Activated T-helper 1 cell treated with anti-CD3 and anti-CD28 coated beads, Interleukin-2, amount 50 U/mL, for 16 hours (primary cell): Measurements from ENCODE around the gene BMPR1B.
"Not testable (repeated sequence)": the region's sequence is repeated elsewhere in the genome, so short reads cannot be mapped to it uniquely, and the experiment has no call there.

Experiments used
- DNase-seq, 2 donors: peaks; one replicate each; pipeline ENCODE4 v3.0.0-alpha.2; 2020; ENCODE audit warnings: low read depth in 1 of 2, low spot score in 1 of 2

Gene BMPR1B

GRCh38 chr4:94831607-94832006 lies 73.9 kb downstream of the BMPR1B start:
- no peak for DNase-seq

GRCh38 chr4:94832329-94832728 lies 74.6 kb downstream of the BMPR1B start:
- DNase-seq = not testable (repeated sequence)

GRCh38 chr4:94833394-94833793 lies 75.6 kb downstream of the BMPR1B start:
- DNase-seq = no peak

- no peak for DNase-seq
These were observed 76.7 kb downstream of the BMPR1B start for GRCh38 chr4:94834501-94834900.

GRCh38 chr4:94841166-94841863 lies 83.6 kb downstream of the BMPR1B start:
- DNase-seq = not testable (repeated sequence)

GRCh38 chr4:94841864-94842221 lies 84.1 kb downstream of the BMPR1B start:
- no peak for DNase-seq

GRCh38 chr4:94843216-94843615 lies 85.5 kb downstream of the BMPR1B start:
- no peak for DNase-seq

GRCh38 chr4:94848326-94848725 lies 90.6 kb downstream of the BMPR1B start:
- no peak for DNase-seq

- DNase-seq = no peak
These were observed 92.1 kb downstream of the BMPR1B start for GRCh38 chr4:94849901-94850300.

GRCh38 chr4:94852616-94853015 lies 94.9 kb downstream of the BMPR1B start:
- DNase-seq = no peak

- no peak for DNase-seq
These were observed 98.3 kb downstream of the BMPR1B start for GRCh38 chr4:94856030-94856429.

- DNase-seq = no peak
These were observed 112.4 kb downstream of the BMPR1B start for GRCh38 chr4:94870146-94870545.

GRCh38 chr4:94871644-94872305 lies 114.0 kb downstream of the BMPR1B start:
- DNase-seq = no peak

- DNase-seq = no peak
These were observed 120.2 kb downstream of the BMPR1B start for GRCh38 chr4:94877973-94878372.

GRCh38 chr4:94880956-94881355 lies 123.2 kb downstream of the BMPR1B start:
- no peak for DNase-seq

GRCh38 chr4:94882756-94883155 lies 125.0 kb downstream of the BMPR1B start:
- no peak for DNase-seq

- no peak for DNase-seq
These were observed 129.3 kb downstream of the BMPR1B start for GRCh38 chr4:94887027-94887426.

GRCh38 chr4:94889523-94889922 lies 131.8 kb downstream of the BMPR1B start:
- DNase-seq = no peak

- no peak for DNase-seq
These were observed 132.2 kb downstream of the BMPR1B start for GRCh38 chr4:94889946-94890345.

GRCh38 chr4:94890579-94890978 lies 132.8 kb downstream of the BMPR1B start:
- no peak for DNase-seq

GRCh38 chr4:94892051-94892450 lies 134.3 kb downstream of the BMPR1B start:
- DNase-seq = no peak

- no peak for DNase-seq
These were observed 137.3 kb downstream of the BMPR1B start for GRCh38 chr4:94895081-94895480.

GRCh38 chr4:94897023-94897422 lies 139.3 kb downstream of the BMPR1B start:
- no peak for DNase-seq
